Colon (tissue), 2 donors: ENCODE data around the gene GPS1.

Source experiments
- FAIRE-seq: peaks from 2 replicates; lab custom pipeline; 2012; peaks lifted over from hg19 to GRCh38; lab: Jason Lieb, UNC
- donor health status: control.
- donor health status: control.

GPS1 gene

GRCh38 chr17:82059272-82060000 is 7.7 kb downstream of the GPS1 start:
- no peak for FAIRE-seq

DNA sequence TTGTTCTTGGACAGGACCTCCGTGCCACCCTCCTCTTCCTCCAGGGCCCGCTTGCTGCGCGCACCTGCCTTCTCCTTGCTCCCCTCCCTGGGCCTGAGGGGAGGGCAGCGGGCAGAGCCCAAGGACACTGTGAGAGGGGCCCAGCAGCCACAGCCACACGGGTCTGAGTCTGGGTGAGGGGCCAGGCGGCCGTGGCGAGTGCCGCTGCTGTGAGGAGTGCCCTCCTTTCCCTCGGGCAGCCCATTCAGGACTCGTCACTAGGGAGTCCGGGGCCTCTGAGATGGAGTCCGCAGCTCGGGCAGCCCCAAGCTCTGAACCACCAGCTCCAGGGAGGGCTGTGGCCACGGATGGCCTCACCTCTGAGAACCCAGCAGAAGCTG is 8.3 kb downstream of the GPS1 start:
- no peak for FAIRE-seq

DNA sequence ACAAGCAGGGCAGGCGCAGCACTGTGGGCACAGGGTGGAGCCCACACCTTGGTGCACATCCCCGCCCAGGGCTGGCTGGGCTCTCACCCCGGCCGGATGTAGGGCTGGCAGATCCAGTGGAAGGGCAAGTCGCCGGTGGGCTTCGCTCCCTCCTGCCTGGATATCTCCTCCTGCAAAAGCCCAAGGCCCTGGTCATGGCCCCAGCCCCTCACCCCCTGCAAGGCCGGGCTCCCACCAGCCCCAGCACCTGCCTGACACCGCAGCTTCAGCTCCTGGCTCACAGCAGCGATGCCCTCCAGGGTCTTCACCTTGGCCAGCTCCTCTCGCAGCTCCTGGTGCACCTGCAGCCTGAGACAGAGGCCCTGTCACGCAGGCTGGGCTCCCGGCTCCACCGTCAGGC is 8.9 kb downstream of the GPS1 start:
- no peak for FAIRE-seq

- no peak for FAIRE-seq
These were observed 9.6 kb downstream of the GPS1 start for GRCh38 chr17:82061047-82061925.

- FAIRE-seq: no peak
These were observed 10.6 kb downstream of the GPS1 start for GRCh38 chr17:82062076-82062983.

DNA sequence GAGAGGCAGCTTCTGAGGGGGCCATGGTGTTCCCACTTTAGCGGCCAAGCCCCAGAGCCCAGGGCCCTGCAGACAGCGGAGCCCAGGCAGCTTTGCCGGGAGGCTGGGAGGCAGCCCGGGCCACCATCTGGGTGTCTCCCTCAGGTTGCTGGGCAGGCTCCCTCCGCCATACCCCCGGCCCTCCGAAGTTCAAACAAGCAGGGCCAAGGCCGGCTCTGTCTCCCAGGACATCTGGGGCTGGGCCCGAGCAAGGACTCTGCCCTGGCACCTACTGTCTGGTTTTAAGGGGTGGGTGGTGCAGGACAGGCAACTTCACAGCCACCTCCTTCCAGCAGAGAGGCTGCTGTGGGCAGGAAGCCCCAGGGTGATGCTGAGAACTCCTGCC is 11.3 kb downstream of the GPS1 start:
- no peak for FAIRE-seq

DNA sequence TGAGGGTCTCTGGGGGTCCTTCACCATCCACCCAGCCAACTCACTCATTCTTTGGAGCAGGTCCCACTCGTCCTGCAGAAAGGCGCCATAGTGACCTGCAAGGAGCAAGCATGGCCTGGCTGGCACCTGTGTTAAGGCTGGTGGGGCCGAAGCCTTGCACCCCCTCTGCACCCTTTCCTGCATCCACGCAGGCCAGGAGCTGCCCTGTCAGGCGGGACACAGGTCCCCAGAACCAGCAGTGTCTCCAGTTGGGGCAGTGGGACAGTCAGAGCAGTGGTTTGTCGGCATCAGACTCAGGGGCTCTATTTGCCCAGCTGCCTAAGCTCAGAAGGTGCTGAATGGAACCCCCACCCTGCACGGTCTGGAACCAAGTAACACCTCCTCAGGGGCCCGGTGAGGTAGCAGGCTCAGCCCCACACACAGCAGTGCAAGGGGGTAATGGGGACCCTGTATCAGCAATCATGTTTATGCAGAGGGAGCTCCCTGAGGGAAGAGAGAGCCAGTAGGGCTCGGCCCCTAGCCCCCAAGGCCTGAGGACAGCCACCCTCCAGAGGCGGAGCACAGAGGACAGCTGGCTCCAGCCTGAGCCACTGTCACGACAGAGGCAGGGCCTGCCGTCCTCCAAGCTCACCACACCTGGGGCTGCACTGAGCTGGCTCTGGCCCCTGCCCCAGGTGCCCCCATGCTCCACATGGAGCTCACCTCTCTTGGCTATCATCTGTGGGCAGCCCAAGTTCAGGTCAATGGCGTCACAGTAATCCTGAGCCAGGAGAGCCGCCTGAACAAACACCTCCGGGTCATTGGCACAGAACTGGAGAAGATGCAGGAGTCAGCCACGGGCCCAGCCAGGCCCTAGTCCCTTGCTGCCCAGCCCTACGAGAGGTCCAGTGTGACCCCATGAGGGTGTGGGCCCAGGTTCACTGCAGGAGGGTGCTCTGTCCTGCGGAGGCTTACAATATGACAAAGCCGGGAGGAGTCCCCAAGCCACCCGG is 12.0 kb downstream of the GPS1 start:
- FAIRE-seq: no peak

DNA sequence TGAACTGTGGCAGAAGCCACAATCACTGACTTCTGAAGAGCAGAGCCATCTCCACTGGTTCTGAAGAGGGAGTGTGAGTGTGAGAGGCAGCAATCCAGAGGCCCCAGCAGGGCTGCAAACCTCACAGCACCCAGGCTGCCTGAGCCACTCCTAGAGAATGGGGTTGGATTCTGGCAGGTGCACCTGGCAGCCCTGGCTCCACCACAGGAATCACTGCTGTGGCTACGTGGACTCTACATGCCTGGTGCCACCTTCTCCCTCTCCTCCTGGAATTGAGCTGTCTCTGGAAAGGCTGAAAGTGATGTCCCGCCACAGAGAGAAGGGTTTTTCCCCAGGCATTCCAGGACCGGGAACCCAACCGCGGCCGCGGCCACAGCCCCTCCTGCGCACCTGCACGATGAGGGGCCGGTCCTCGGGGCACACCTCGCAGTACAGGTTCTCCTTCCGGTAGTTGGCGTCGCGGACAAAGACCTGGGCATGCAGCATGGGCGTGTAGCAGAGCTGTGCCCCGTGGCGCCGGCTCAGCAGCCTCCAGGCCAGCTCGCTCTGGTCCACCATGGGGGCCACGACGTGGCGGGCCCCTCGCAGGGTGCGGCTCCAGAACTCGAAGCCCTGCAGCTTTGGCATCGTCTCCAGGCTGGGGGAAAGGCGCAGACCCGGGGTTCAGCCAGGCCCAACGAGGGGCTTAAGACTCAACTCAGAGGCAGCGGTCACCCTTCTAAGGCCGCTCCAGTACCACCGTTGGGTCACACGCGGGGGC is 12.9 kb downstream of the GPS1 start:
- no peak for FAIRE-seq

DNA sequence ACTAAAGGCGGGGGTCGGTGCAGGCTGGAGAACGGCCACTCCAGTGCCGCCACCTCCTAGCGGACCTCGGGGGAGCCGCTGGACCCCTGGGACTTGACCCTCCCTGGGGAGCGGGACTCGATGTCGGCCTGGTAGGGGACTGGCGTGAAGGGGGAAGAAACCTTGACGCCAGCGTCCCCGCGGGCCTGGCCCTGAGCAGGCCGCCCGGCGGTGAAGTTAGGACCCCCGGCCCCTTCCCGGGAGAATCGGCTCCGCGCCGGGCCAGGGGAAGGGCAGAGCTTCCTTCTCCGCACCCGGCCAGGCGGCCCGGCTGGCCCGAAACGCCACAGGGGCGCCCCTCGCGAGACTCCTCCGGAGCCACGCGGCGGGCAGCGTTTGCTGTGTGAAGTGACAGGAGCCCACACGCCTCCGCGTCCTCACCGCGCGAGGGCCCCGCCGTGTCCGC is 13.5 kb downstream of the GPS1 start:
- FAIRE-seq: no peak

DNA sequence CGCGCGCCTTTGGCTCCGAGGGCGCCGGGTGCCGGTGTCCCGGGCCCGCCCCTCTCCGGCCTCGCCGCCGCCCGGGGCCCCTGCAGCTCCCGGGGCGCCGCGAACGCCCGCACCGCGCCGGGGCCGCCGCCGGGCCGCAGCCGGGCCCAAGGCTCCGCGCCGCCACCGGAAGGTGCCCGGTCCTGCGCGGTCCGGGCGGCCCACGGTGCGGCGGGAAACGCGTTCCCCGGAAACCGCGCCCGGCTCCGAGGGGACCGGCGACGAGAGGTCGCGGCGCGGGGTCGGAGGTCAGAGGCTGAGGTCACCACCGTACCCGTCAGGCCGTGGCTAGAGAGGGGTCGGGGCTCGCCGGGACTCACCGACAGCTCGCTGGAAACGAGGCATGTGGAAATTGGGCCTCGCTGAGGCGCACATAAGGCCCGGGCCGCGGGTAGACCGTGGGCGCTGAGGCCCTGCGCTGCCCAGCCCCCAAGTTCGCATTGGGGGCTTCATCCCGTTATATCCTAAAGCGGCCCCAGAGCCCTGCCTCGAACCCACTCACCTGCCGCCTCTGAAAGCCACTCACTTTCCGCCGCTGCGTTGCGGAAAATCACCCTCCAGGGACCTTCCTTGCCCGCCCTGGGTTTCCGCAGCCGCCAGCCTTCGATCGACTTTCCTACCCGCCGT is 14.1 kb downstream of the GPS1 start, which contains the start of gene DUS1L:
Gene DUS1L (minus strand): TSS at position 167 of the 666 bp plus-strand sequence. CDS start 745 bp downstream, outside the sequence.
- no peak for FAIRE-seq

GRCh38 chr17:82070611-82071010 is 18.9 kb downstream of the GPS1 start:
- no peak for FAIRE-seq

DNA sequence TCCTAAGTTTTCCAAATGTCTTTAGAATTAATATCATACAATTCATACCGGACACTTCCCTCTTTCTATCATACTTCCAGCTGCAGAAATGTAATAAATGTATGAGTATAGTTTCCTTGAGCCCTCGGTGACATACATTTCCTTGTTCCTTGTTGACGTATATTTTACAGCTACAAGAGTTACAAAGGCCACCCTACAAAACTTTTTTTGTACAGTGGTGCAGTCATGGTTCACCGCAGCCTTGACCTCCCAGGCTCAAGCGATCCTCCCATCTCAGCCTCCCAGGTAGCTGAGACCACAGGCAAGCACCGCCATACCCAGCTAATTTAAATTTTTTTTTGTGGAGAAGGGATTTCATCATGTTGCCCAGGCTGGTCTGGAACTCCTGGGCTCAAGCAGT is 21.1 kb downstream of the GPS1 start:
- peak; percentile 10 for FAIRE-seq

GRCh38 chr17:82073446-82073845 is 21.7 kb downstream of the GPS1 start:
- FAIRE-seq: no peak

DNA sequence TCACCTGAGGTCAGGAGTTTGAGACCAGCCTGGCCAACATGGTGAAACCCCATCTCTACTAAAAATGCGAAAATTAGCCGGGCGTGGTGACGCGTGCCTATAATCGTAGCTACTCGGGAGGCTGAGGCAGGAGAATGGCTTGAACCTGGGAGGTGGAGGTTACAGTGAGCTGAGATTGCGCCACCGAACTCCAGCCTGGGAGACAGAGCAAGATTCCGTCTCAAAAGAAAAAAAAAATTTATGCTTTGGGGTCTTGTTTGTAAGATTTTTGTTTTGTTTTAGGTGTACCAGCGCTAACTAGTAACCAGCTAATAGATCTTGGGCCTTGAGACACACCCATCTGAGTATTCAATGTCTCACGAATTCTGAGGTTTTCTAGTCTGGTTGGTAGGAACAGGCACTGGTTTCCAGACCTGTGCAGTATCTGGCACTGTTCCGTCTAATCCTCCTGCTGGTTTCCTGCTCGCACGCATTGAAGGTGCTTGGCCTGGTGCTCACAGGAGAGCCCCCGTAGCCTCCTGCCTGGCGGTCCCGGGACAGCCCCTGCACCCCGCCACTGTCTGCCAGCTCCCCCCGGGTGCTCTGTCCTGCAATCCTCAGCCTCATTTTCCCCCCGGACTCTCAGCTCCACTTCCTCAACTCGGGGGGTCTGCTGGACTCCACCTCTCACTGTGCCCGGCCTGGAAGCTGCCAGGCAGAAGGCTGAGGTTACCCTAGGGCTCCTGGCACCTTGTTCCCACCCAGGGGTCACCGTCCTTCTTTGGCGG is 24.5 kb downstream of the GPS1 start:
- no peak for FAIRE-seq

DNA sequence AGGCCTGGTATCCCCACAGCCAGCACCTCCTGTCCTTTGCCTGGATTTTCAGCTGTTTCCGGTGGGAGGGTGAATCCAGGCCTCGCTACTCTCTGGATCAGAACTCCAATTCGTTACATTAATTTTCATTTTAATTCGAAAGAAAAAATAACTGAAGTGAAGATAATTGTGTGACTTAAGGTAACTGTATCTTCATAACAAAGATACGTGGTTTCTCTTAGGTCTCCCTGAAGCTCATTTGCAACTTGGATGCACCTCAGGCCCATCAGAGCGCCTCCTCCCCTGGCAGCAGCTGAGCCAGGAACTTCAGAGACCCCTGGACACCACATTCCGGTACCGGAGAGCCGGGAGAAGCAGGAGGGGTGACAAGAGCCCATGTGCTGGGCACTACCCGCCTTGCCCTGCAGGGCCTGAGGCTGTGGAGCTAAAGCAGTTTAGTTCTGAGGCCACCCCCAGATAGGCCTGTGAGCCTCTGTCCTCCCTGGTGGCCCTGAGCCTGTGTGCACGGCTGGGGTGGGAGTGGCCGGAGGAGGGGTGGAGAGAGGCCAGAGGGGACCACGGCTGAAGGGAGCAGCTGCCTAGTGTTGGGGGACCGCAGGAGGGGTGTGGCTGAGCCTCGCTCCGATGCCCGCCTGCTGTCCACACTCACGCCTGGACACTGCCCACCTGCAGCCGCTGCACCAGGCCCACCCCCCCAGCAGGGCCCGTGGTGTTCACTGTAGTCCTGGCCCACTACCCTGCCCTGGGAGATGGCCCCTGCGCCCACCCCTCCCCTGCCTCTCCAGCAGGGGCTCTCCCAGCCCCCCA is 25.3 kb downstream of the GPS1 start:
- FAIRE-seq: no peak

DNA sequence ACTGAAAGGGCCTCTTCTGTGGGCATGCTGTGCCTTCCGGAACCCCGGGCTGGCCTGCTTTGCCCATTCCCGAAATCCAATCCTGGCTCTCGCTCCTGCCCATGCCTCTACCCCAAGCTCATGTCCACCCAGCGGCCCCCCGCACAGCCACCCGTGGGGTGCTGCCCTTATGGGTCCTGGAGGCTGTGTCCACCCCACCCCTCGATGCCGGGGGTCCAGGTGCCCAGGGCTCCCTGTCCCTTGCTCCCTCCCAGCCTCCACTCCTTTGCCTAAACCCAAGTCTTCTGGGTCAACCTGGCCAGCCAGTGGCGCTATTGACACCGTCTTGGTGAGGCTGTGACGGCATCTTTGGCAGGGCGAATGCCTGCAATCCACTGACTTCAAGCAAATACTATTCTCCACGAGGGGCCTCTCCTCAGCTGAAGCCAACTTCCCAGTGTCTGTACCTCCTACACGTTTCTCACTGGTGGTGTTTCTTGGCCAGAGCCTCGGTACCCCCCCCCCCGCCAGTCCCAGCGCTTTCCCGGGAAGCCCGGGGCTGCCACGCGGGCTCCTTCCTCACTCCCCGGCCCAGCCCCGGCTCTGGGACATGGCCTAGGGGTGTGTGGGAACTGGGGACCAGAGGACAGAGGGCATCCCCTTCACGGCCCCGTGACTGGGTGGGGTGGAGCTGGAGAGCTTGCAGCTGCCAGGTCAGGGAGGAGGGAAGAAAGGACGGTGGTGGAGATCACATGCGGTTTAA is 26.1 kb downstream of the GPS1 start:
- FAIRE-seq: no peak

DNA sequence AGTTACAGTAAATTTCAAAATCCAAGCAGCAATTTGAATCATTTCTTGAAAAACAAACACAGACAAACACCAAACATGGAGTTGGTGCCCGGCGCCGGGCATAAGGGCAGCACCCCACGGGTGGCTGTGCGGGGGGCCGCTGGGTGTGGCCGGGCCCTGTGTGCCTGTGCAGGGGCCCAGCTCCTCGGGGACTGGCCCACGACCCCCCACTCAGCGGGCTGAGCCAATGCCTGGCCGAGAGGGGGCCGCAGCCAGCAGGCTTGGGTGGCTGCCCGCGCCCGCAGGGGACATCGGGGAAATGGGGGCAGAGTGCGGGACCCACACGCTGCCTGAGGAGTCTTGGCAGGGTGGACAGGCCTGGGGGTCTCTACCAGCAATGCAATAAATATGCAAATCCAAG is 26.7 kb downstream of the GPS1 start:
- no peak for FAIRE-seq
